Skin of body (tissue), 2 donors: ENCODE measurements around the gene COL6A2. TPM values are rescaled to one million over a fixed set of nuclear protein-coding genes. Genes with fewer than 3 reads are reported as not detected.
A peak's percentile ranks its signal among the peaks of the same experiment; 100 is the strongest.
"Not testable (repeated sequence)": the region's sequence is repeated elsewhere in the genome, so short reads cannot be mapped to it uniquely, and the experiment has no call there.

Experiments used
- DNase-seq: peaks from one replicate; lab custom pipeline; 2025; lab: John Stamatoyannopoulos, UW
- total RNA-seq: library from RNA; depleted of rRNA; stranded (reverse); fragments of >200 nt; gene quantifications from one replicate; pipeline ENCODE4 v1.2.3, GENCODE V29; 2014

COL6A2 gene
- total RNA-seq, 1 donor from 2014 or later, result 871 TPM

- DNase-seq, result peak; percentile 92
Observed at GRCh38 chr21:46060596-46061061, 37.3 kb upstream of the COL6A2 start.

- no peak for DNase-seq
Observed at GRCh38 chr21:46061063-46061462, 36.8 kb upstream of the COL6A2 start.

- DNase-seq, result no peak
Observed at GRCh38 chr21:46061518-46061917, 36.4 kb upstream of the COL6A2 start.

- DNase-seq, result no peak
Observed at GRCh38 chr21:46061950-46062349, 36.0 kb upstream of the COL6A2 start.

GRCh38 chr21:46062471-46063211 is 35.3 kb upstream of the COL6A2 start:
- peak; percentile 50 for DNase-seq

GRCh38 chr21:46063227-46063626 is 34.7 kb upstream of the COL6A2 start:
- DNase-seq, result no peak

GRCh38 chr21:46063734-46064680 is 33.9 kb upstream of the COL6A2 start:
- no peak for DNase-seq

GRCh38 chr21:46064870-46065214 is 33.1 kb upstream of the COL6A2 start:
- no peak for DNase-seq

- DNase-seq, result peak; percentile 74
Observed at GRCh38 chr21:46065215-46065913, 32.5 kb upstream of the COL6A2 start.

- DNase-seq, result peak; percentile 63
Observed at GRCh38 chr21:46065914-46066551, 31.9 kb upstream of the COL6A2 start.

- peak; percentile 59 for DNase-seq
Observed at GRCh38 chr21:46066591-46067331, 31.2 kb upstream of the COL6A2 start.

- no peak for DNase-seq
Observed at GRCh38 chr21:46067505-46068201, 30.3 kb upstream of the COL6A2 start.

- no peak for DNase-seq
Observed at GRCh38 chr21:46068516-46069079, 29.3 kb upstream of the COL6A2 start.

GRCh38 chr21:46069166-46069565 is 28.7 kb upstream of the COL6A2 start:
- no peak for DNase-seq

- DNase-seq, result no peak
Observed at GRCh38 chr21:46069719-46070279, 28.1 kb upstream of the COL6A2 start.

GRCh38 chr21:46071082-46071481 is 26.8 kb upstream of the COL6A2 start:
- DNase-seq, result no peak

- DNase-seq, result not testable (repeated sequence)
Observed at GRCh38 chr21:46076724-46077123, 21.2 kb upstream of the COL6A2 start.

- no peak for DNase-seq
Observed at GRCh38 chr21:46077674-46078101, 20.2 kb upstream of the COL6A2 start.

GRCh38 chr21:46078322-46078977 is 19.5 kb upstream of the COL6A2 start:
- no peak for DNase-seq
